CD4-positive, alpha-beta T cell treated with Interleukin-1 beta for 1 hour (primary cell): Measurements from ENCODE around the gene TNS3.

Source experiments
- DNase-seq, 2 donors: peaks; one replicate each; pipeline ENCODE4 v3.0.0-alpha.2; 2020 to 2022

The TNS3 gene

DNA sequence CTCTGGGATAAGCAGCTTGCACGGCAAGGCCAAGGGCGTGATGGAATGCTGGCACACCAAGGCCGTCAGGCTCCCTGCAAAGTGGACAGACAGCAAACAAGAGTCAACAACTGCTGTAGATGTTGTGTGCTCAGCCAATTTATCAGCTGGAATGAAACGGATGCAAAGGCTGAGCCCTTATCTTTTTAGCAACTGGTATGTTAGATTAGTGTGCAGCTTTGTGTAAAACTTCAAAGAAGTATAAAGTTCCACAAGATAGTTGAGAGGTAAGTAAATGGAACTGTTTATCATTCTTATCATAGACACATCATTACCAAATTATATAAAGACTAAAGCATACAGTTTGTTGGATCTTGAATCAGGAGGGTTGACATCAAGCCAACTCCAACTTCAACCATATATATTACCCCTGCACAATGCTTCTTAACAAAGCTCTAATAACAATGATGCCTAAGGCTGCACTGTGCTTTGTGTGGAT lies 289.0 kb downstream of the TNS3 start:
- DNase-seq = no peak

DNA sequence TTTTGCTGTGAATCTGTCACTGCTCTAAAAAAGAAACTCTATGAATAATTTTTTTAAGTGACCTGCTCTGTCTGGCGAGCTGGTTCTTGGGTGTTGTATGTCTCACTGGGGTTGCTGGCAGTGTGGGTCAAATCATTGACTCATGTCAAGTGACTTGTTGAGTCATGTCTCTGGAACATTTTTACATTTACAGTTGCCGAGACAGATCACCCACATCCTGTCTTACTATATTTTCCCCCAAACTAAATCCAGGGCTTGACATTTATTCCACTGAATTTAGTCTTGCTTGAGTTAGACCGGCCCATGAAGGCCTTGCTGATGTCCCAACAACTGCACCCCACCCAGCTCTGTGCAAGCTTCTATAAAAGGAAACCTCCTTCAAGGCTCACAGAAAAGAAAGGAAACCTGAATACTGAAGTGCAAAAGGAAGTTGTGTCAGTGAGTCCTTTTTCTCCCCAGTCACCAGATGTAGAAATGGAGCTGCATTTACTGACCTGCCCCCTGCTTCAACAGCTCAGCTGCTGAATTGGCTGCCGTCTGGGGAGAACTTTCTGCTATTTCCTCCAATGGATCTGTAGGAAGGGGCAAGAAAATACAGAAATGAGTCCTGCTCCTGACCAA lies 290.3 kb downstream of the TNS3 start:
- DNase-seq = no peak

DNA sequence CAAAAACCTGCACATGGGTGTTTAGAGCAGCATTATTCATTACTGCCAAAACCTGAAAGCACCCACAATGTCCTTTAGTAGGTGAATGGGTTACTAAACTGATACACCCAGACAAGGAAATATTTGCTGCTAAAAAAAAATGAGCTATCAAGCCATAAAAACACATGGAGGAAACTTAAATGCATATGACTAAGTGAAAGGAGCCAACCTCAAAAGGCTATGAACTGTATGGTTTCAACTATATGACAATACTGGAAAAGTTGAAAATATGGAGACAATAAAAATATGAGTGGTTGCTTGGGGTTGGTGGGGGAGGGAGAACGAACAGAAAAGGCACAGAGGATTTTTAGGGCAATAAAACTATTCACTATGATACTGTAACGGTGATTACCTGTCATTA lies 291.0 kb downstream of the TNS3 start:
- no peak for DNase-seq

DNA sequence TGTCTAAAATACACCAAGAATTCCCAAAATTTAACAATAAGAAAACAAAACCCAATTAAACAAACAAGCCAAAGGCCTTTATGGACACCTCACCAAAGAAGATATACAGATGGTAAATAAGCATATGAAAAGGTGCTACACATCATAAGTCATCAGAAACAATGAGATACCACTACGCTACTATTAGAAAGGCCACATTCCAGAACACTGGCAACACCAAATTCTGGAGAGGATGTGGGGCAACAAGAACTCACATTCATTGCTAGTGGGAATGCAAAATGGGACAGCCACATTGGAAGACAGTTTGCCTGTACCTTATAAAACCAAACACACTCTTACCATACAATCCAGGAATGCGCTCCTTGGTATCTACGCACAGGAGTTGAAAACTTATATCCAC lies 291.4 kb downstream of the TNS3 start:
- no peak for DNase-seq

GRCh38 chr7:47288060-47288459 lies 293.9 kb downstream of the TNS3 start:
- no peak for DNase-seq

- DNase-seq = no peak
These were observed 295.9 kb downstream of the TNS3 start for GRCh38 chr7:47285860-47286491.

DNA sequence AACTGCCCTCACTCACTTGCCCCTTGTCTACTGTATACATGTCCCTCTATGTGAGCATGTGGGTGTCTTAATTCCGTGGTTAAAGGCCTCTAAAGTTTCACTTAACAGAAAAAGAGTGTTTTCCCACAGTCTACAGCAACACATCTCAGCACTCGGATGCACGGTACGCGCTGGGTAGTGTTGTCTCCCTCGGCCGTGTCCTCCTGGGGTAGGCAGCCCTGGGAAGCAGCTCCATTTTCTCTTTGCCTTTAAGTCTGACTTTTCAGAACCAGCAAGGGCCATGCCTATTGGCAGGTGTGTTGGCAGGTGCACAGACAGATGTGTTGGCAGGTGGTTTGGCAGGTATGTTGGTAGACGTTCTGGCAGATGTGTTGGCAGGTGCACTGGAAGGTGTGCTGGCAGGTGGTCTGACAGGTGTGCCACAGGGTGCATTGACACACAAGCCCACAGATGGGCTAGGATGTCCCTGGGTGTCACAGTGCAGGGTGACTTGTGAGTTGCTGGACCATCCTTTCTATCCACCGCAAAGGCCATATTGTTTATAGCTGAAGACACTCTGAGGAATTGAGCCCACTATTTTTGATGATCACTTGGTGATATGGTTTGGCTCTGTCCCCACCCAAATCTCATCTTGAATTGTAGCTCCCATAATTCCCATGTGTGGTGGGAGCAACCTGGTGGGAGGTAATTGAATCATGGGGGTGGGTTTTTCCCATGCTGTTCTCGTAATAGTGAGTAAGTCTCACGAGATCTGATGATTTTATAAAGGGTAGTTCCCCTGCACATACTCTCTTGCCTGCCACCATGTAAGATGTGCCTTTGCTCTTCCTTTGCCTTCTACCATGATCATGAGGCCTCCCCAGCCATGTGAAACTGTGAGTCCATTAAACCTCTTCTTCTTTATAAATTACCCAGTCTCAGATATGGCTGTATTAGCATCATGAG lies 296.9 kb downstream of the TNS3 start:
- no peak for DNase-seq

DNA sequence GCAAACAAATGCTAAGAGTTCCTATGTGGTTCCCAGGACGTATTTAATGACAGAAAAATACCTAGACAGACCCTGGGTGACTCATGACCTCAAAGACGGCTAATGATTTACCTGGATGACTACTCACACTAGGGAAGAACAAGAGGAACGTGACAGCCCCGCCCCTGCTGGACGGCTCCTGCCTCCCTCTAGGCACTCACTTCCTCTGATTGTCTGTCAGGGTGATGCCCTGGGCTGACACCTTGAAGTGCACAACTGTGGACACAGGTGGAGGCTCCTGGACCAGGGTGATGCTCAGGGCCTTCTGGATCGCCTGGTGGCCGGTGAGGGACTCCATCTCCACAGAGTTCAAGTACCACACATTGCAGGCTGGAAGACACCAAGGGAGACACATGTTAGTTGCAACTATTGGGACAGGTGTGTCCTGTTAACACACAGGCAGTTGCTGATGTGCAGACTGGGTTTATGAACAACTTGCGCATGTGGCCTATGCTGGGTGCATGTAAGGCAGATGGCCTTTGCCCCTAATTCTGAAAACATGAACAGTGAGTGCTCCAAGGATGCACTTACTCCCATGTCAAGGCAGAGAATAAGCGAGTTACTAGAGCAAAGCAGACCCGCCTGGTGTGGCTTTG lies 298.3 kb downstream of the TNS3 start:
- no peak for DNase-seq

DNA sequence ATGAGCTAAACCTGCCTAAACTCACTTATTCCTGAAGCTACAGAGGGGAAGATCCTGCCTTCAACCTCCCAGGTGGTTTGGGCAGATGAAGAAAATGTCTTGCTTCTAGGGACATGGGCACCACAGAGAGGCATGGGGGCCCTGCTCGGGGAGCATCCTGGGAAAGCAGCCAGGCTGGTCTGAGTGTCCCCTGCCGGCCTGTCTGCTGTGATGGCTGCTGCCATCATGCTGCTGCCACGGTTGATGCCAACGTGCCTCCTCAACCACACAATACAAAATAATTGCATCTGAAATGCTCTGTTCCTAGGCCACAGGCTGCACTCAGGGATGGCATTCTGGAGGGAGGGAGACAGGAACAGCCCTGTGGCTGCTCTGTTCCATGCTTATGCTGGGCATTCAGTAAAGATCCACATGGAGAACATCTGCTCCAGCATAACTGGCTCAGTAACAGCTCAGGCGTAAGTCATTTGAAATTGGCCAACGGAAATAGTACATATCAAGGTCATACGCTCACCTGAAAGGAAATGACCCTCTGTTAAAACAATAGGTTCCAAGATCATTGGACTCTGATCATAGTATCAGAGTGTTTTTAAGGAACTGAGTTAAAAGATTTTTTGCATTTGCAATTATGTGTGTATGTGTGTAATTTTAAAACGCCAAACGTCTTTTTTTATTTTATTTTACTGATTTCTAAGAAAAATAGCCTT lies 299.0 kb downstream of the TNS3 start:
- DNase-seq = no peak

- DNase-seq = no peak
These were observed 299.8 kb downstream of the TNS3 start for GRCh38 chr7:47281966-47282643.

GRCh38 chr7:47281161-47281560 lies 300.8 kb downstream of the TNS3 start:
- no peak for DNase-seq

DNA sequence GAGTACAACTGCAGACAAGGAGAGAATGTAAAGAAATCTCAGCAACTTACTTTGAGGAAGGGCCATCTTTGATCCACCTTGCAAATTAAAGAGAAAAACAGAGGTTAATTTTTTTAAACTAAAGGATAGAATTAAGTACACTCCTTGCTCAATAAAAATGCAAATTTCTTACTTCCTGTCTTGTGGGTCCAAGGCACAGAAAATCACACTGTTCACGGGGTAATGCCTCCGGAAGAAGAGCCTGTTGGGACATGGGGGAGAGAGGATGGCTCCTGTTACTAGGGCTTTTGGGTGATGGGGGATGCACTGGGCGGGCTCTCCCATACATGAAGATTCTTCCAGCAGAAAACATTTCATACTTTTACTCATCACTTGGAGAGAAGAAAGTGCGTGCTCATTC lies 301.8 kb downstream of the TNS3 start:
- DNase-seq = no peak

GRCh38 chr7:47278043-47278442 lies 303.9 kb downstream of the TNS3 start:
- no peak for DNase-seq

GRCh38 chr7:47277321-47277781 lies 304.6 kb downstream of the TNS3 start:
- DNase-seq = no peak

GRCh38 chr7:47273974-47274766 lies 307.7 kb downstream of the TNS3 start:
- no peak for DNase-seq

GRCh38 chr7:47273088-47273487 lies 308.8 kb downstream of the TNS3 start:
- no peak for DNase-seq

- no peak for DNase-seq
These were observed 310.2 kb downstream of the TNS3 start for GRCh38 chr7:47271749-47272148.

DNA sequence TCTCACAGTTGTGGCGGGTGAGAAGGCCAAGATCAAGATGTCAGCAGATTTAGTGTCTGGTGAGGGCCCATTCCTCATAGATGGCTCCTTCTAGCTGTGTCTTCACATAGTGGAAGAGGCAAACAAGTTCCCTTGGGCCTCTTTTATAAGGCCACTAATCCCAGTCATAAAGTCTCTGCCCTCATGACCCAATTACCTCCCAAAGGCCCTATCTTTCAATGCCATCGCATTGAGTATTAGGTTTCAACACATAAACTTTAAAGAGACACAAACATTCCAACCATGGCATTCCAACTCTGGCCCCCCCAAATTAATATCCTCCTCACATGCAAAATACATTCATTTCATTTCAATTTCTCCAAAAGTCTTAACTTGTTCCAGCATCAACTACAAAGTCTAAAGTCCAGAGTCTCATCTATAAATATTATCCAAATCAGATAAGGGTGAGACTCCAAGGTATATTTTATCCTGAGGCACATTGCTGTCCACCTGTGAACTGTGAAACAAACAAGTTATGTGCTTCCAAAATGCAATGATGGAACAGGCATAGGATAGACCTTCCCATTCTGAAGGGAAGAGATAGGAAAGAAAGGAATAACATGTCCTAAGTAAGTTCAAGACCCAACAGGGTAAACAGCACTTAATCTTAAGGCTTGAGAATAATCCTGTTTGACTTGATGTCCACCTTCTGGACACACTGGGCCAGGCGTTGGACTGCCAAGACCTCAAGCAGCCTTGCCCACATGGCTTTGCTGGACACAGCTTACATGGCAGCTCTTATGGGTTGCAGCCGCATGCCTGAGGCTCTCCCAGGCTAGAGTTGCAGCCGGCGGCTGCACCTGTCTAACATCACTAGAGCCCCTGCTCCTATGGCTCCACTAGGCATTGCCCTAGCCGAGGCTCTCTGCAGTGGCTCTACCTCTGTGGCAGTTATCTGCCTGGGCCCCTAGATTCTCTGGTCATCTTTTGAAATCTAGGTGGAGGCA lies 312.8 kb downstream of the TNS3 start:
- DNase-seq = no peak

DNA sequence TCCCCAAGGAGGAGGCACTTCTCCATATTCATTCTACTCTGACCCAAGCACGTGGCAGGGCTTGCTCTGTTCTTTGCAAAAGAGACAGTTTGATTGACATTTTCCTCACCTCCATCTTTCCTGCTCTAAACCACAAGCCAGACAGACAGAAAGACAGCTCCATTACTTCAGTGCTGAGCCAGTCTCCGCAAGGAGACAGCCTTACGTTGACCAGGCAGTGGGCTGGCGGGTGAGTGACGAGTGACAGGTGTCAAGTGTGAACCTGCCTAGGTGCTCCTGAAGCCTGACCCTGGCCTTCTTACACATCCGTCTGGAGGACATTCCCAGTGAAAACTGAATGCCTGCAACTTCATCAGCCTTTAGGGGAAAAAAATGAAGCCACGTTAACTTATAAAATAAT lies 314.6 kb downstream of the TNS3 start:
- DNase-seq = no peak

GRCh38 chr7:47266799-47267198 lies 315.1 kb downstream of the TNS3 start:
- no peak for DNase-seq
